Lower leg skin (tissue), 4 donors: Measurements from ENCODE around the gene KMT2E. TPM values are rescaled to one million over a fixed set of nuclear protein-coding genes. Genes with fewer than 3 reads are reported as not detected.
"Not testable (repeated sequence)": the region's sequence is repeated elsewhere in the genome, so short reads cannot be mapped to it uniquely, and the experiment has no call there.

Source experiments
- DNase-seq, 2 donors: peaks; one replicate each; pipeline ENCODE4 v3.0.0-alpha.2; 2019; ENCODE audit warnings: low spot score in 2 of 2
- H3K4me3 ChIP-seq: fragments of 200-600 bp; sonication (generic); 2 replicates; pipeline ENCODE4 v1.5.1; 2017; ENCODE audit warnings: mild to moderate bottlenecking, low read depth; ENCODE audit not compliant: poor library complexity, severe bottlenecking
- POLR2A ChIP-seq, 2 donors: fragments of 450-650 bp; IDR thresholded peaks; one replicate each; pipeline ENCODE4 v1.6.1; 2016 to 2017; ENCODE audit warnings: antibody characterized with exemption in 2 of 2, mild to moderate bottlenecking in 1 of 2, moderate library complexity in 1 of 2
- WGBS, 2 donors: methylation state at CpG; one replicate each; pipeline ENCODE4 v1.1.5; 2018; 5-methylcytosine and 5-hydroxymethylcytosine counted together
- intact Hi-C: fragments of 100-400 bp; cut with DNase I; formaldehyde crosslinking; loops from one replicate; pipeline ENCODE4 v1.15.0; 2023; ENCODE audit warnings: low total_unique reads
- total RNA-seq, 4 donors: library from RNA; depleted of rRNA; stranded (reverse); fragments of >200 nt; gene quantifications; one replicate each; pipeline ENCODE4 v1.1.0, GENCODE V29; 2016
- TF ChIP-seq, protein P1 (sequence below), 3 donors: fragments of 450-650 bp; IDR thresholded peaks; one replicate each; pipeline ENCODE4 v1.5.1; 2016; ENCODE audit warnings: antibody characterized with exemption in 3 of 3, mild to moderate bottlenecking in 3 of 3, moderate library complexity in 2 of 3

The KMT2E gene
- total RNA-seq, 4 donors from 2014 or later = 86.4 to 130 (median 114) TPM

DNA sequence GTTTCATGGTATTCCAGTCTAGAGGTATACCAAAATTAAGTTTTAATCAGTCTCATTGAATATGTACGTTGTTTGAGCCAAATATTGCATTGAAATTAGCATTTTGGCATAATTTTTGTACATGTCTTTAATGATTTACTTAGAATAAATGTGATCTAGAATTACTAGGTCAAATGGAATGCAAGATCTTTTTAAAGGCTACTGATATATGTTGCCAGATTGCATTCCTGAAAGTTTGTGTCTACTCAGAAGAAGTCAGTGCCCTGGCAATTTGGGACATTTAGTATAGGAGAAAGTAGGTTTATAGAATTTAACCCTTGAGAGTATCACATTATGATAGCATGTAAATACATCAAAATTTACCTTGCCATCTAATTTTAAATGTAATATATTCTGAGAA, 32.4 kb downstream of the KMT2E start:
- TF ChIP-seq, protein P1, sequence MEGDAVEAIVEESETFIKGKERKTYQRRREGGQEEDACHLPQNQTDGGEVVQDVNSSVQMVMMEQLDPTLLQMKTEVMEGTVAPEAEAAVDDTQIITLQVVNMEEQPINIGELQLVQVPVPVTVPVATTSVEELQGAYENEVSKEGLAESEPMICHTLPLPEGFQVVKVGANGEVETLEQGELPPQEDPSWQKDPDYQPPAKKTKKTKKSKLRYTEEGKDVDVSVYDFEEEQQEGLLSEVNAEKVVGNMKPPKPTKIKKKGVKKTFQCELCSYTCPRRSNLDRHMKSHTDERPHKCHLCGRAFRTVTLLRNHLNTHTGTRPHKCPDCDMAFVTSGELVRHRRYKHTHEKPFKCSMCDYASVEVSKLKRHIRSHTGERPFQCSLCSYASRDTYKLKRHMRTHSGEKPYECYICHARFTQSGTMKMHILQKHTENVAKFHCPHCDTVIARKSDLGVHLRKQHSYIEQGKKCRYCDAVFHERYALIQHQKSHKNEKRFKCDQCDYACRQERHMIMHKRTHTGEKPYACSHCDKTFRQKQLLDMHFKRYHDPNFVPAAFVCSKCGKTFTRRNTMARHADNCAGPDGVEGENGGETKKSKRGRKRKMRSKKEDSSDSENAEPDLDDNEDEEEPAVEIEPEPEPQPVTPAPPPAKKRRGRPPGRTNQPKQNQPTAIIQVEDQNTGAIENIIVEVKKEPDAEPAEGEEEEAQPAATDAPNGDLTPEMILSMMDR (IDR thresholded peaks at IDR 0.05) = no peak
- TF ChIP-seq POLR2A (IDR thresholded peaks at IDR 0.05) = no peak
- intact Hi-C loops = no loop called here
- no peak for DNase-seq
- WGBS, 2 donors = 32 to 41% methylated on average over 1 of the region's 1 CpG
- no peak overlapping the region for H3K4me3 ChIP-seq

DNA sequence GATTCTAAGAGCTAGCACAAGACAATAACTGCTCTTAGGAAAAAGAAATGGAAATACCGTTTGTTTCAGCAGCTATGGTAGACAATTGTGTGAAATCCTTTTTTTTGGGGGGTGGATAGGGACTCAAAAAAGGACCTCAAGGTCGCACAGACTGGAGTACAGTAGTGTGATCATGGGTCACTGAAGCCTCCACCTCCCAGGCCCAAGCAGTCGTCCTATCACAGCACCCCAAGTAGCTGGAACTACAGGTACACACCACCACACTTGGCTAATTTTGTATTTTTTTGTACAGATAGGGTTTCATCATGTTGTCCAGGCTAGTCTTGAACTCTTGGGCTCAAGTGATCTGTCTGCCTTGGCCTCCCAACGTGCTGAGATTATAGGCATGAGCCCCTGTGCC, 33.9 kb downstream of the KMT2E start:
- DNase-seq = no peak
- intact Hi-C loops = no loop called here
- 91% methylated on average over 4 of the region's 4 CpGs for WGBS, 2 donors
- H3K4me3 ChIP-seq = no peak overlapping the region
- TF ChIP-seq, protein P1 (IDR thresholded peaks at IDR 0.05) = no peak
- TF ChIP-seq POLR2A (IDR thresholded peaks at IDR 0.05) = no peak

DNA sequence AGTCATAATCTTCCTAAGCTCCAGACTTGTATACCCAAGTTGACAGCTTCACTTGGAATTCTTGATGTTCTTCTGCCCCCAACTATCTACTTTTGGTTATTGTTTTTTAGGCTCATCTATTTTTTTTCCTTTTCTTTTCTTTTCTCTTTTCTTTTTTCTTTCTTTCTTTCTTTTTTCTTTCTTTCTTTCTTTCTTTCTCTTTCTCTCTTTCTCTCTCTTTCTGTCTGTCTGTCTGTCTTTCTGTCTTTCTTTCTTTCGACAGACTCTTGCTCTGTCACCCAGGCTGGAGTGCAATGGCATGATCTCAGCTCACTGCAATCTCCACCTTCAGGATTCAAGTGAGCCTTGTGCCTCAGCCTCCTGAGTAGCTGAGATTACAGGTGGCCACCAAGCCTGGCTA, 36.5 kb downstream of the KMT2E start:
- WGBS, 2 donors = 90 to 100% methylated on average over 1 of the region's 1 CpG
- TF ChIP-seq POLR2A (IDR thresholded peaks at IDR 0.05) = no peak
- TF ChIP-seq, protein P1 (IDR thresholded peaks at IDR 0.05) = no peak
- H3K4me3 ChIP-seq = no peak overlapping the region
- no peak for DNase-seq
- intact Hi-C loops = no loop called here

DNA sequence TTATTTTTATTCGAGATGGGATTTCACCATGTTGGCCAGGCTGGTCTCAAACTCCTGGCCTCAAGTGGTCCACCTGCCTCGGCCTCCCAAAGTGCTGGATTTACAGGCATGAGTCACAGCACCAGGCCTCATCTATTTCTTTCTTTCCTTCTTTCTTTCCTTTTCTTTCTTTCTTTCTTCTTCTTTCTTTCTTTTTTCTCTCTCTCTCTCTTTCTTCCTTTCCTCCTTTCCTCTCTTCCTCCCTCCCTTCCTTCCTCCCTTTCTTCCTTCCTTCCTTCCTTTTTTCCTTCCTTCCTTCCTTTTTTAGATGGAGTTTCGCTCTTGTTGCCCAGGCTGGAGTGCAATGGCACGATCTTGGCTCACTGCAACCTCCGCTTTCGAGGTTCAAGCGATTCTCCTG, 36.9 kb downstream of the KMT2E start:
- DNase-seq, H3K4me3 ChIP-seq, intact Hi-C loops: not testable (repeated sequence)
- WGBS, 2 donors = 93 to 97% methylated on average over 7 of the region's 7 CpGs

DNA sequence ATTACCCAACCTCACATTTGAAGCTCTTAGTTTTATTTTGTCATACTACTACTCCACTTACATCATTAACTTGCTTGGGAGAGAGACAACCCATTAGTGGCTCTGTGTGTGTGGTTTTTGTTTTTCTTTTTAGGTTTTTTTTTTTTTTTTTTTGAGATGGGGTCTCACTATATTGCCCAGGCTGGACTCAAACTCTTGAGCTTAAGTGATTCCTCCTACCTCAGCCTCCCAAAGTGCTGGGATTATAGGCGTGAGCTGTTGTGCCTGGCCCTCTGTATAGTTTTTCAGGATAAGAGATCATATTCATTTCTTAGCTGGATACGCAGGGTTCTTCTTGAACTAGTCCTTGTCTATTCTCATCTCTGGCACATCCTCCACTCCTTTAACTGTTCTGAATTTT, 41.1 kb downstream of the KMT2E start:
- H3K4me3 ChIP-seq = no peak overlapping the region
- no peak for DNase-seq
- no peak for TF ChIP-seq POLR2A (IDR thresholded peaks at IDR 0.05)
- TF ChIP-seq, protein P1 (IDR thresholded peaks at IDR 0.05) = no peak
- intact Hi-C loops = no loop called here
- WGBS, 2 donors = 93 to 97% methylated on average over 2 of the region's 2 CpGs

DNA sequence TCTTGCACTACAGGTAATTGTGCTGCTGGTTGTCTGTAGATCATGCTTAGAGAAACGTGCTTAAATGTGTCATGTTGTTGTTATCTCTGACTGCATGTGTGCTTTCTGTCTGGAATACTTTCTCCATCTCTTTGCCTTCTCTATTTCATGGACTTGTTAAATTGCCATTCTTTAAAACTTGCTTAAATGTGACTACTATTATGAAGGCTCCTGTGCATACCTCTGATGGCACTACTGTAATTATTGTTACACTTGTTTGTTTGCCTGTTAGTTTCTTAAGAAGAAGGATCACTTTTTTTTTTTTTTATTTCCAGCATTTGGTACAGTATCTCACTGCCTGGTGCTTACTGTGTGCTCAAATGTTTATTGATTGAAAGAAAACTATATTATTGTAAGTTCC, 41.6 kb downstream of the KMT2E start:
- 45 to 59% methylated on average over 1 of the region's 1 CpG for WGBS, 2 donors
- intact Hi-C loops = no loop called here
- TF ChIP-seq, protein P1 (IDR thresholded peaks at IDR 0.05) = no peak
- TF ChIP-seq POLR2A (IDR thresholded peaks at IDR 0.05) = no peak
- no peak overlapping the region for H3K4me3 ChIP-seq
- DNase-seq = no peak
